ENCODE results near the gene NMRK1. TPM values are rescaled to one million over a fixed set of nuclear protein-coding genes. Genes with fewer than 3 reads are reported as not detected.

The NMRK1 gene
- total and polyA plus RNA-seq, 5 donors from 2014 or later = 41.5 to 55.0 (median 51.1) TPM

GRCh38 chr9:75111019-75111622, 23.2 kb upstream of the NMRK1 start:
- H3K36me3 Mint-ChIP-seq = peaks cover 13% of the 10 kb centered on the region
- peaks cover 46 to 73% (median 57%) of the 10 kb centered on the region in 4 donors for H3K4me1 Mint-ChIP-seq
- H3K9me3 ChIP-seq (ENCODE audit: control insufficient read depth in 2 of 2, low read length in 2 of 2) = no peaks in the 10 kb centered on the region
- no peaks in the 10 kb centered on the region for H3K9me3 Mint-ChIP-seq
- peak in 1 of 2 donors; percentile 44 for ATAC-seq (ENCODE audit: low read depth in 2 of 2)
- DNase-seq = no peak
- H3K27me3 ChIP-seq (ENCODE audit: control insufficient read depth, insufficient read depth, low read length) = no peaks in the 10 kb centered on the region
- no peaks in the 10 kb centered on the region for H3K36me3 ChIP-seq (ENCODE audit: control insufficient read depth, insufficient read depth, low read length)
- peak overlapping the region in 2 of 3 donors; percentile 20 to 33 for H3K27ac Mint-ChIP-seq
- peaks cover 21% of the 10 kb centered on the region for H3K4me1 ChIP-seq (ENCODE audit: control insufficient read depth, insufficient read depth, low read length, poor library complexity, severe bottlenecking)
- H3K27me3 Mint-ChIP-seq = no peaks in the 10 kb centered on the region
- peak overlapping the region; percentile 21 for H3K4me3 ChIP-seq (ENCODE audit: low read depth, low read length)
- H3K4me3 Mint-ChIP-seq = peak overlapping the region in 3 of 4 donors; percentile 13 to 63 (median 27)
- H3K27ac ChIP-seq (ENCODE audit: insufficient read depth, low read length, poor library complexity, severe bottlenecking) = peak overlapping the region; percentile 35

GRCh38 chr9:75109210-75109839, 21.4 kb upstream of the NMRK1 start:
- no peak for ATAC-seq (ENCODE audit: low read depth in 2 of 2)
- no peaks in the 10 kb centered on the region for H3K9me3 Mint-ChIP-seq
- Histone ChIP-seq H3K4me3 (ENCODE audit: low read depth, low read length) (no peak overlapping the region), H3K27ac (ENCODE audit: insufficient read depth, low read length, poor library complexity, severe bottlenecking) (peak overlapping the region; percentile 55), H3K9me3 (ENCODE audit: control insufficient read depth in 2 of 2, low read length in 2 of 2) (no peaks in the 10 kb centered on the region), H3K27me3 (ENCODE audit: control insufficient read depth, insufficient read depth, low read length) (no peaks in the 10 kb centered on the region), H3K4me1 (ENCODE audit: control insufficient read depth, insufficient read depth, low read length, poor library complexity, severe bottlenecking) (peaks cover 39% of the 10 kb centered on the region), H3K36me3 (ENCODE audit: control insufficient read depth, insufficient read depth, low read length) (no peaks in the 10 kb centered on the region)
- H3K27ac Mint-ChIP-seq = peak overlapping the region in 2 of 3 donors; percentile 42 to 54
- no peak overlapping the region for H3K4me3 Mint-ChIP-seq
- H3K27me3 Mint-ChIP-seq = no peaks in the 10 kb centered on the region
- peaks cover 56 to 83% (median 70%) of the 10 kb centered on the region in 4 donors for H3K4me1 Mint-ChIP-seq
- H3K36me3 Mint-ChIP-seq = peaks cover 13% of the 10 kb centered on the region
- DNase-seq = no peak

DNA sequence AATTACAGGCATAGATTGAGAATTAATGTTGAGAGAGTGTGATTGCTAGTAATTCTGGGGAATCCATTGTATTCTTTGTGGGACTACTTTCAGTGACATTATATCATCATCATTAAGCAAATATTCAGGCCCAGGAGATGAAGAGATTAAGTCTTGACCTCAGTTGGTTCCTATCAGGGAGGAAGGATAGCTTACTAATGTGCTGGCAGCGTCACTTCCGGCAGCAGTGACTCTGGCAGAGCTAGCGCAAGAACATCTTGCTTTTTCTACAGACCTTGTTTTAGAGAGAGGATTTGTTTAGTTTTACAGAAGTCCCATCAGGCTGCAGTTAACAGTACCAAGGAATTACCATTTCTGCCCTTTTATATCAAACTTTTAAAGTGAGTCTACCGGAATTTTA, 20.6 kb upstream of the NMRK1 start:
- H3K9me3 Mint-ChIP-seq = no peaks in the 10 kb centered on the region
- H3K36me3 Mint-ChIP-seq = peaks cover 13% of the 10 kb centered on the region
- H3K27ac Mint-ChIP-seq = peak overlapping the region in 2 of 3 donors; percentile 32 to 54
- Histone ChIP-seq H3K9me3 (ENCODE audit: control insufficient read depth in 2 of 2, low read length in 2 of 2) (no peaks in the 10 kb centered on the region), H3K27ac (ENCODE audit: insufficient read depth, low read length, poor library complexity, severe bottlenecking) (peak overlapping the region; percentile 55), H3K4me1 (ENCODE audit: control insufficient read depth, insufficient read depth, low read length, poor library complexity, severe bottlenecking) (peaks cover 43% of the 10 kb centered on the region), H3K27me3 (ENCODE audit: control insufficient read depth, insufficient read depth, low read length) (no peaks in the 10 kb centered on the region), H3K4me3 (ENCODE audit: low read depth, low read length) (no peak overlapping the region), H3K36me3 (ENCODE audit: control insufficient read depth, insufficient read depth, low read length) (peaks cover 2% of the 10 kb centered on the region)
- H3K27me3 Mint-ChIP-seq = no peaks in the 10 kb centered on the region
- DNase-seq (peak in 2 of 3 donors; percentile 8 to 16), ATAC-seq (ENCODE audit: low read depth in 2 of 2) (no peak)
- H3K4me1 Mint-ChIP-seq = peaks cover 50 to 85% (median 68%) of the 10 kb centered on the region in 4 donors
- peak overlapping the region in 1 of 4 donors; percentile 22 for H3K4me3 Mint-ChIP-seq

- peak overlapping the region in 1 of 3 donors; percentile 21 for H3K27ac Mint-ChIP-seq
- H3K27ac ChIP-seq (ENCODE audit: insufficient read depth, low read length, poor library complexity, severe bottlenecking) = no peak overlapping the region
- H3K4me1 Mint-ChIP-seq = peaks cover 48 to 84% (median 66%) of the 10 kb centered on the region in 4 donors
- H3K9me3 ChIP-seq (ENCODE audit: control insufficient read depth in 2 of 2, low read length in 2 of 2) = no peaks in the 10 kb centered on the region
- H3K36me3 ChIP-seq (ENCODE audit: control insufficient read depth, insufficient read depth, low read length) = peaks cover 9% of the 10 kb centered on the region
- no peak overlapping the region for H3K4me3 Mint-ChIP-seq
- peaks cover 43% of the 10 kb centered on the region for H3K4me1 ChIP-seq (ENCODE audit: control insufficient read depth, insufficient read depth, low read length, poor library complexity, severe bottlenecking)
- ATAC-seq (ENCODE audit: low read depth in 2 of 2) = no peak
- H3K9me3 Mint-ChIP-seq = no peaks in the 10 kb centered on the region
- peaks cover 16% of the 10 kb centered on the region for H3K36me3 Mint-ChIP-seq
- H3K27me3 Mint-ChIP-seq = no peaks in the 10 kb centered on the region
- no peaks in the 10 kb centered on the region for H3K27me3 ChIP-seq (ENCODE audit: control insufficient read depth, insufficient read depth, low read length)
- H3K4me3 ChIP-seq (ENCODE audit: low read depth, low read length) = no peak overlapping the region
- no peak for DNase-seq
Observed at GRCh38 chr9:75106857-75107256, 18.9 kb upstream of the NMRK1 start.

- Histone ChIP-seq H3K27ac (ENCODE audit: insufficient read depth, low read length, poor library complexity, severe bottlenecking) (no peak overlapping the region), H3K4me3 (ENCODE audit: low read depth, low read length) (no peak overlapping the region), H3K9me3 (ENCODE audit: control insufficient read depth in 2 of 2, low read length in 2 of 2) (no peaks in the 10 kb centered on the region), H3K36me3 (ENCODE audit: control insufficient read depth, insufficient read depth, low read length) (peaks cover 15% of the 10 kb centered on the region), H3K27me3 (ENCODE audit: control insufficient read depth, insufficient read depth, low read length) (no peaks in the 10 kb centered on the region), H3K4me1 (ENCODE audit: control insufficient read depth, insufficient read depth, low read length, poor library complexity, severe bottlenecking) (peaks cover 38% of the 10 kb centered on the region)
- H3K4me1 Mint-ChIP-seq = peaks cover 52 to 86% (median 67%) of the 10 kb centered on the region in 4 donors
- peak overlapping the region in 2 of 4 donors; percentile 57 to 69 for H3K4me3 Mint-ChIP-seq
- DNase-seq = no peak
- no peaks in the 10 kb centered on the region for H3K27me3 Mint-ChIP-seq
- ATAC-seq (ENCODE audit: low read depth in 2 of 2) = no peak
- H3K9me3 Mint-ChIP-seq = no peaks in the 10 kb centered on the region
- peak overlapping the region in 2 of 3 donors; percentile 0 to 6 for H3K27ac Mint-ChIP-seq
- H3K36me3 Mint-ChIP-seq = peaks cover 24% of the 10 kb centered on the region
Observed at GRCh38 chr9:75105841-75106240, 17.9 kb upstream of the NMRK1 start.

GRCh38 chr9:75105019-75105540, 17.1 kb upstream of the NMRK1 start:
- Histone ChIP-seq H3K9me3 (ENCODE audit: control insufficient read depth in 2 of 2, low read length in 2 of 2) (no peaks in the 10 kb centered on the region), H3K27ac (ENCODE audit: insufficient read depth, low read length, poor library complexity, severe bottlenecking) (no peak overlapping the region), H3K36me3 (ENCODE audit: control insufficient read depth, insufficient read depth, low read length) (peaks cover 16% of the 10 kb centered on the region), H3K27me3 (ENCODE audit: control insufficient read depth, insufficient read depth, low read length) (no peaks in the 10 kb centered on the region), H3K4me3 (ENCODE audit: low read depth, low read length) (peak overlapping the region; percentile 34), H3K4me1 (ENCODE audit: control insufficient read depth, insufficient read depth, low read length, poor library complexity, severe bottlenecking) (peaks cover 37% of the 10 kb centered on the region)
- H3K4me1 Mint-ChIP-seq = peaks cover 48 to 83% (median 65%) of the 10 kb centered on the region in 4 donors
- H3K36me3 Mint-ChIP-seq = peaks cover 25% of the 10 kb centered on the region
- DNase-seq (no peak), ATAC-seq (ENCODE audit: low read depth in 2 of 2) (no peak)
- H3K27me3 Mint-ChIP-seq = no peaks in the 10 kb centered on the region
- H3K9me3 Mint-ChIP-seq = no peaks in the 10 kb centered on the region
- H3K4me3 Mint-ChIP-seq = peak overlapping the region in 2 of 4 donors; percentile 9 to 20
- peak overlapping the region; percentile 21 to 79 (median 60) for H3K27ac Mint-ChIP-seq

DNA sequence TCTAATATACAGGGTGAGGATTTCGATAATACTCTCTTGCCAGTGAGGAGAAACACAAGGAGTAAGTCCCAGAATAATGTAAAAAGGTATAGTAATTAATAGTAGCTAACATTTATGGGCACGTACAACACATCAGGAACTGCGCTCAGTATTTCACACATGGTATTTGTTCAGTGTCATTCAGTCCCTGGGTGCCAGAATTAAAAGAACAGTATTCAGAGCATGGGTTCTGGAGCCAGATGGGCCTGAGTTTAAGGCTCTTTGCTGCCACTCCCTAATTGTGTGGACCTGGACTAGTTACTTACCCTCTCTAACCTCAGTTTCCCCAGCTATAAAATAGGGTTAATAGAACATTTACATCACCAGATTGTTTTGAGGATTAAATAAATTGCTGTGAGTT, 16.7 kb upstream of the NMRK1 start:
- Histone ChIP-seq H3K36me3 (ENCODE audit: control insufficient read depth, insufficient read depth, low read length) (peaks cover 19% of the 10 kb centered on the region), H3K9me3 (ENCODE audit: control insufficient read depth in 2 of 2, low read length in 2 of 2) (no peaks in the 10 kb centered on the region), H3K4me3 (ENCODE audit: low read depth, low read length) (no peak overlapping the region), H3K27ac (ENCODE audit: insufficient read depth, low read length, poor library complexity, severe bottlenecking) (no peak overlapping the region), H3K27me3 (ENCODE audit: control insufficient read depth, insufficient read depth, low read length) (no peaks in the 10 kb centered on the region), H3K4me1 (ENCODE audit: control insufficient read depth, insufficient read depth, low read length, poor library complexity, severe bottlenecking) (peaks cover 37% of the 10 kb centered on the region)
- H3K27me3 Mint-ChIP-seq = no peaks in the 10 kb centered on the region
- no peak for ATAC-seq (ENCODE audit: low read depth in 2 of 2)
- peak overlapping the region in 2 of 4 donors; percentile 7 to 20 for H3K4me3 Mint-ChIP-seq
- no peaks in the 10 kb centered on the region for H3K9me3 Mint-ChIP-seq
- peaks cover 46 to 84% (median 65%) of the 10 kb centered on the region in 4 donors for H3K4me1 Mint-ChIP-seq
- peaks cover 25% of the 10 kb centered on the region for H3K36me3 Mint-ChIP-seq
- DNase-seq = no peak
- H3K27ac Mint-ChIP-seq = peak overlapping the region in 2 of 3 donors; percentile 21 to 60
